AG04450 (cell line): ENCODE data around the gene PET100. TPM values are rescaled to one million over a fixed set of nuclear protein-coding genes. Genes with fewer than 3 reads are reported as not detected.
"Not testable (repeated sequence)": the region's sequence is repeated elsewhere in the genome, so short reads cannot be mapped to it uniquely, and the experiment has no call there.

ENCODE experiments used
- CTCF ChIA-PET: fragments of 300-600, 350-600 bp; formaldehyde crosslinking; extraction: SDS; loops from one replicate; lab custom pipeline; 2022; ENCODE audit warnings: antibody characterized with exemption, inconsistent platforms; lab: Charles Lee
- POLR2A ChIA-PET: fragments of 350-600 bp; formaldehyde crosslinking; extraction: SDS; loops from one replicate; lab custom pipeline; 2021; ENCODE audit warnings: antibody characterized with exemption, inconsistent platforms; lab: Yijun Ruan, JAX
- DNase-seq: peaks from one replicate; pipeline ENCODE4 v3.0.0-alpha.2; 2011; ENCODE audit warnings: low read depth, low spot score
- H3K27ac ChIP-seq: one replicate; pipeline ENCODE4 v1.5.1; 2012; ENCODE audit warnings: low read depth, low read length, control low read depth
- H3K27me3 ChIP-seq: one replicate; pipeline ENCODE4 v1.6.0; 2012; ENCODE audit warnings: low read length; ENCODE audit not compliant: control insufficient read depth, insufficient read depth
- H3K4me3 ChIP-seq: 2 replicates; pipeline ENCODE4 v1.5.1; 2011; ENCODE audit warnings: mild to moderate bottlenecking, low read depth, low read length, control low read depth
- H3K9me3 ChIP-seq: 2 replicates; pipeline ENCODE4 v1.5.1; 2012; ENCODE audit warnings: low read length; ENCODE audit not compliant: control insufficient read depth, insufficient read depth
- CTCF ChIP-seq: IDR thresholded peaks from 2 replicates; pipeline ENCODE4 v1.5.1; 2011; ENCODE audit warnings: low read depth, low read length, control low read depth, inconsistent platforms
- polyA plus RNA-seq: library from polyadenylated mRNA; depleted of rRNA; stranded (reverse); fragments of >200 nt; gene quantifications from 2 replicates; pipeline ENCODE4 v1.2.3, GENCODE V29; 2011

The PET100 gene
- polyA plus RNA-seq, 1 experiment, result 46.7 TPM

GRCh38 chr19:7640803-7641202 is 11.2 kb downstream of the PET100 start:
- Histone ChIP-seq H3K27me3 (peaks cover 6% of the 10 kb centered on the region), H3K9me3 (peaks cover 19% of the 10 kb centered on the region; the same call in 1 of the 2 replicates), H3K27ac (no peak overlapping the region), H3K4me3 (no peak overlapping the region)
- CTCF ChIA-PET, result interaction anchor here (0.9 kb wide), 1 partner anchor 72 kb away, joined by 3 read pairs; no protein-coding TSS in a partner anchor
- POLR2A ChIA-PET, result no interaction called here
- DNase-seq, result no peak
- TF ChIP-seq CTCF, result no peak

DNA sequence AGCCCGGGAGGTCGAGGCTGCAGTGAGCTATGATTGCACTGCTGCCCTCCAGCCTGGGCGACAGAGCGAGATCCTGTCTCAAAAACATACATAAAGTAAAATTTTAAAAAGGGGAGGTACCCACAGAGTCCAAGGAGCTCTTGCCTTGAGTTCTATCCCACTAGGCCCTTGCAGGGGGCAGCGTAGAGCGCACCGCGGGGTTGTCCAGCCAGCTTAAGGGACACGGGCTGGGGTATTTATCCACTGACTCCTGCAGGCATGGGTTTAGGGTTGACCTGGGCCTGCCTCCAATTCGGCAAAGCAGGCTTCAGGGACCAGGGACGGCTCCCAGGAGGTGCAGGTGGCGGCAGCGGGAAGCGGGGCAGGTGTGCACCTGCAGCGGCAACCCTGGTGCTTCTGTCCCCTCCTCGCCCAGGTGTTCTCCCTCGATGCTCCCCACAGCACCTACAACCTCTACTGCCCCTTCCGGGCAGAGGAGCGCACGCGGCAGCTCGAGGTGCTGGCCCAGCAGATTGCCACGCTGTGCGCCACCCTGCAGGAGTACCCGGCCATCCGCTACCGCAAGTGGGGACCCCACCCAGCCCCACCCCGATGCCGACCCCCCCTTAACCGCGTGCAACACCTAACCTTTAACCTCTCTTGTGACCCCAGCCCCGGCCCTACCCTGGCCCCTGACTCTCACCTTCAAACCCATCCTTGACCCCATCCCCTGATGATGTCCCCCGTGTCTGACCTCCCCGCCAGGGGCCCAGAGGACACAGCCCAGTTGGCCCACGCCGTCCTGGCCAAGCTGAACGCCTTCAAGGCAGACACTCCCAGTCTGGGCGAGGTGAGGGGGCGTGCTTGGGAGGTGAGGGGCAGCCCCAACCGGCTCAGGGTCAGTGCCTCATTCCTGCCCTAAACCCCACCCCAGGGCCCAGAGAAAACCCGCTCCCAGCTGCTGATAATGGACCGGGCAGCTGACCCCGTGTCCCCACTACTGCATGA is 12.0 kb downstream of the PET100 start:
- H3K9me3 ChIP-seq, result peaks cover 19% of the 10 kb centered on the region; the same call in 1 of the 2 replicates
- DNase-seq, result no peak
- POLR2A ChIA-PET, result no interaction called here
- no peak for TF ChIP-seq CTCF
- no peak overlapping the region for H3K27ac ChIP-seq
- peaks cover 6% of the 10 kb centered on the region for H3K27me3 ChIP-seq
- CTCF ChIA-PET, result interaction anchor here (0.9 kb wide), 1 partner anchor 73 kb away, joined by 3 read pairs; no protein-coding TSS in a partner anchor
- H3K4me3 ChIP-seq, result no peak overlapping the region

- ChIA-PET POLR2A (no interaction called here), CTCF (no interaction called here)
- H3K4me3 ChIP-seq, result no peak overlapping the region
- no peak for DNase-seq
- no peak for TF ChIP-seq CTCF
- H3K27me3 ChIP-seq, result peaks cover 3% of the 10 kb centered on the region
- peaks cover 19% of the 10 kb centered on the region; the same call in 1 of the 2 replicates for H3K9me3 ChIP-seq
- no peak overlapping the region for H3K27ac ChIP-seq
These were observed 12.9 kb downstream of the PET100 start for GRCh38 chr19:7642295-7643030.

- Histone ChIP-seq H3K27me3 (no peaks in the 10 kb centered on the region), H3K4me3 (no peak overlapping the region), H3K27ac (no peak overlapping the region), H3K9me3 (peaks cover 19% of the 10 kb centered on the region; the same call in 1 of the 2 replicates)
- no peak for DNase-seq
- ChIA-PET CTCF (no interaction called here), POLR2A (no interaction called here)
- no peak for TF ChIP-seq CTCF
These were observed 13.4 kb downstream of the PET100 start for GRCh38 chr19:7643031-7643415.

DNA sequence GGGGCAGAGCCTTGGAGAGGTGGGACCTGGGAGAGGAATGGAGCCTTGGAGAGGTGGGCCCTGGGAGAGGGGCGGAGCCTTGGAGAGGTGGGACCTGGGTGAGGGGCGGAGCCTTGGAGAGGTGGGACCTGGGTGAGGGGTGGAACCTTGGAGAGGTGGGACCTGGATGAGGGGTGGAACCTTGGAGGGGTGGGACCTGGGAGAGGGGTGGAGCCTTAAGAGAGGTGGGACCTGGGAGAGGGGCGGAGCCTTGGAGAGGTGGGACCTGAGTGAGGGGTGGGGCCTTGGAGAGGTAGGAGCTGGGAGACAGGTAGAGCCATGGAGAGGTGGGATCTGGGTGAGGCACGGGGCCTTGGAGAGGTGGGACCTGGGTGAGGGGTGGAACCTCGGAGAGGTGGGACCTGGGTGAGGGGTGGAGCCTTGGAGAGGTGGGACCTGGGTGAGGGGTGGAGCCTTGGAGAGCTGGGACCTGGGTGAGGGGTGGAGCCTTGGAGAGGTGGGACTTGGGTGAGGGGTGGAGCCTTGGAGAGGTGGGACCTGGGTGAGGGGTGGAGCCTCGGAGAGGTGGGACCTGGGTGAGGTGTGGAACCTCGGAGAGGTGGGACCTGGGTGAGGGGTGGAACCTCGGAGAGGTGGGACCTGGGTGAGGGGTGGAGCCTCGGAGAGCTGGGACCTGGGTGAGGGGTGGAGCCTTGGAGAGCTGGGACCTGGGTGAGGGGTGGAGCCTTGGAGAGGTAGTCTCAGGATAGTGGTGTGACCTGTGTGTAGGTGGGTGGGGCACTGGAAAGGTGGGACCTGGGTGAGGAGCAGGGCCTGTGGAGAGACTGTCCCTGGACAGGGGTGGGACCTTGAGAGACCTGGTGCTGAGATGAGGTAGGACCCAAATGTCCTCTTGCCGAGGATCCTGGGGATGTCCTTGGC is 14.3 kb downstream of the PET100 start:
- CTCF ChIA-PET, result not testable (repeated sequence)

More for the DNA sequence above, 14.3 kb downstream of the PET100 start:
- H3K9me3 ChIP-seq, result peaks cover 19% of the 10 kb centered on the region; the same call in 1 of the 2 replicates
- H3K27ac ChIP-seq, POLR2A ChIA-PET, DNase-seq, H3K4me3 ChIP-seq, H3K27me3 ChIP-seq: not testable (repeated sequence)
